OCI-LY3 (cell line): Measurements from ENCODE around the gene DR1.

Experiments used
- CTCF ChIP-seq: fragments of 200-600, 300-600 bp; sonication (generic); IDR thresholded peaks from 2 replicates; pipeline ENCODE4 v1.5.1; 2014; ENCODE audit warnings: antibody characterized with exemption, low read length, low read depth
- EZH2phosphoT487 ChIP-seq: fragments of 200-600 bp; shearing (Covaris generic); IDR thresholded peaks from 2 replicates; pipeline ENCODE4 v1.6.1; 2018; ENCODE audit warnings: antibody characterized with exemption, mixed run types, low read depth

- no peak for TF ChIP-seq CTCF
- no peak for TF ChIP-seq EZH2phosphoT487
Measured at GRCh38 chr1:93350322-93350721, 4.6 kb downstream of the DR1 start.
